ENCODE measurements around the gene TTC21A.

TTC21A gene

GRCh38 chr3:39108200-39108710, 775 bp downstream of the TTC21A start:
- no peak for TF ChIP-seq CTCF (IDR thresholded peaks at IDR 0.05; ENCODE audit: insufficient read depth, low read length, poor library complexity, severe bottlenecking)
- Histone ChIP-seq H3K27me3 (replicated peaks; ENCODE audit: control insufficient read depth, insufficient read depth, low read length) (no peaks in the 10 kb centered on the region), H3K4me3 (replicated peaks; ENCODE audit: low read depth, low read length) (peak overlapping the region; percentile 86), H3K36me3 (ENCODE audit: control insufficient read depth, insufficient read depth, low read length) (no peaks in the 10 kb centered on the region; the same call in 1 of the 2 replicates)
- peak; percentile 76 for DNase-seq (ENCODE audit: extremely low read depth, insufficient read length)

GRCh38 chr3:39109086-39109485, 1.6 kb downstream of the TTC21A start:
- H3K4me3 ChIP-seq (replicated peaks; ENCODE audit: low read depth, low read length) = no peak overlapping the region
- DNase-seq (ENCODE audit: extremely low read depth, insufficient read length) = no peak
- TF ChIP-seq CTCF (IDR thresholded peaks at IDR 0.05; ENCODE audit: insufficient read depth, low read length, poor library complexity, severe bottlenecking) = no peak

GRCh38 chr3:39110041-39110639, 2.7 kb downstream of the TTC21A start:
- no peak for TF ChIP-seq CTCF (IDR thresholded peaks at IDR 0.05; ENCODE audit: insufficient read depth, low read length, poor library complexity, severe bottlenecking)
- Histone ChIP-seq H3K27me3 (replicated peaks; ENCODE audit: control insufficient read depth, insufficient read depth, low read length) (no peaks in the 10 kb centered on the region), H3K4me3 (replicated peaks; ENCODE audit: low read depth, low read length) (no peak overlapping the region), H3K36me3 (ENCODE audit: control insufficient read depth, insufficient read depth, low read length) (no peaks in the 10 kb centered on the region; the same call in 1 of the 2 replicates)
- no peak for DNase-seq (ENCODE audit: extremely low read depth, insufficient read length)

More at GRCh38 chr3:39109086-39109485, 1.6 kb downstream of the TTC21A start:
- H3K36me3 ChIP-seq (ENCODE audit: control insufficient read depth, insufficient read depth, low read length) = no peaks in the 10 kb centered on the region; the same call in 1 of the 2 replicates
- no peaks in the 10 kb centered on the region for H3K27me3 ChIP-seq (replicated peaks; ENCODE audit: control insufficient read depth, insufficient read depth, low read length)

GRCh38 chr3:39112113-39112512, 4.6 kb downstream of the TTC21A start:
- Histone ChIP-seq H3K4me3 (replicated peaks; ENCODE audit: low read depth, low read length) (no peak overlapping the region), H3K27me3 (replicated peaks; ENCODE audit: control insufficient read depth, insufficient read depth, low read length) (no peaks in the 10 kb centered on the region), H3K36me3 (ENCODE audit: control insufficient read depth, insufficient read depth, low read length) (no peaks in the 10 kb centered on the region; the same call in 1 of the 2 replicates)
- DNase-seq (ENCODE audit: extremely low read depth, insufficient read length) = no peak
- TF ChIP-seq CTCF (IDR thresholded peaks at IDR 0.05; ENCODE audit: insufficient read depth, low read length, poor library complexity, severe bottlenecking) = no peak

GRCh38 chr3:39112535-39112934, 5.1 kb downstream of the TTC21A start:
- TF ChIP-seq CTCF (IDR thresholded peaks at IDR 0.05; ENCODE audit: insufficient read depth, low read length, poor library complexity, severe bottlenecking) = no peak
- Histone ChIP-seq H3K4me3 (replicated peaks; ENCODE audit: low read depth, low read length) (no peak overlapping the region), H3K36me3 (ENCODE audit: control insufficient read depth, insufficient read depth, low read length) (no peaks in the 10 kb centered on the region; the same call in 1 of the 2 replicates), H3K27me3 (replicated peaks; ENCODE audit: control insufficient read depth, insufficient read depth, low read length) (no peaks in the 10 kb centered on the region)
- no peak for DNase-seq (ENCODE audit: extremely low read depth, insufficient read length)
